Thyroid gland (tissue), 4 donors: ENCODE results near the gene PRODH2. TPM values are rescaled to one million over a fixed set of nuclear protein-coding genes. Genes with fewer than 3 reads are reported as not detected.
"Not testable (repeated sequence)": the region's sequence is repeated elsewhere in the genome, so short reads cannot be mapped to it uniquely, and the experiment has no call there.

Experiments used
- DNase-seq, 2 donors: peaks; one replicate each; pipeline ENCODE4 v3.0.0-alpha.2; 2019
- H3K27ac ChIP-seq, 3 donors: fragments of 200-600 bp; sonication (generic); 1 replicate in 2 of 3; 2 replicates in 1 of 3; pipeline ENCODE4 v1.5.1; 2016 to 2019; ENCODE audit warnings: mild to moderate bottlenecking in 1 of 3, moderate library complexity in 1 of 3
- H3K27me3 ChIP-seq: fragments of 200-600 bp; sonication (generic); one replicate; pipeline ENCODE4 v1.5.1; 2019
- H3K36me3 ChIP-seq, 2 donors: fragments of 200-600 bp; sonication (generic); one replicate each; pipeline ENCODE4 v1.5.1; 2016 to 2019
- H3K4me1 ChIP-seq, 2 donors: fragments of 200-600 bp; sonication (generic); one replicate each; pipeline ENCODE4 v1.5.1; 2017 to 2019
- H3K4me3 ChIP-seq, 3 donors: fragments of 200-600 bp; sonication (generic); replicated peaks in 1 of 3; 1 replicate in 2 of 3; 2 replicates in 1 of 3; pipeline ENCODE4 v1.5.1; 2016; ENCODE audit warnings: mild to moderate bottlenecking in 1 of 3
- H3K9me3 ChIP-seq: fragments of 200-600 bp; sonication (generic); one replicate; pipeline ENCODE4 v1.5.1; 2017
- POLR2A ChIP-seq, 2 donors: fragments of 450-650 bp; IDR thresholded peaks; one replicate each; pipeline ENCODE4 v1.6.1; 2017; ENCODE audit warnings: antibody characterized with exemption in 2 of 2, mild to moderate bottlenecking in 2 of 2, moderate library complexity in 1 of 2
- WGBS, 2 donors: methylation state at CpG; one replicate each; pipeline ENCODE4 v1.1.5; 2017; 5-methylcytosine and 5-hydroxymethylcytosine counted together
- intact Hi-C: fragments of 100-400 bp; cut with DNase I; formaldehyde crosslinking; loops from one replicate; pipeline ENCODE4 v1.15.1; 2023
- total RNA-seq, 4 donors: library from RNA; depleted of rRNA; stranded (reverse); fragments of >200 nt; gene quantifications; one replicate each; pipeline ENCODE4 v1.2.3, GENCODE V29; 2016
- TF ChIP-seq, protein P1 (sequence below), 6 experiments: fragments of 200-600 bp in 3 of 6; fragments of 450-650 bp in 3 of 6; sonication (generic) in 3 of 6; IDR thresholded peaks; one replicate each; pipeline ENCODE4 v1.5.1; 2016 to 2019; ENCODE audit warnings: antibody characterized with exemption in 6 of 6, mild to moderate bottlenecking in 2 of 6, inconsistent platforms in 1 of 6, moderate library complexity in 1 of 6

The PRODH2 gene
- total RNA-seq, 4 donors from 2014 or later, result not detected

GRCh38 chr19:35843676-35844481 lies 31.2 kb upstream of the PRODH2 start:
- Histone ChIP-seq H3K4me1 (peaks cover 10 to 13% of the 10 kb centered on the region in 2 donors), H3K9me3 (no peaks in the 10 kb centered on the region), H3K4me3 (no peak overlapping the region), H3K36me3 (no peaks in the 10 kb centered on the region), H3K27ac (no peak overlapping the region), H3K27me3 (peaks cover 17% of the 10 kb centered on the region)
- WGBS, 2 donors, result 13 to 14% methylated on average over 18 to 30 of the region's 42 CpGs
- intact Hi-C loops, result no loop called here
- DNase-seq, result peak; percentile 16 to 17
- TF ChIP-seq, protein P1, sequence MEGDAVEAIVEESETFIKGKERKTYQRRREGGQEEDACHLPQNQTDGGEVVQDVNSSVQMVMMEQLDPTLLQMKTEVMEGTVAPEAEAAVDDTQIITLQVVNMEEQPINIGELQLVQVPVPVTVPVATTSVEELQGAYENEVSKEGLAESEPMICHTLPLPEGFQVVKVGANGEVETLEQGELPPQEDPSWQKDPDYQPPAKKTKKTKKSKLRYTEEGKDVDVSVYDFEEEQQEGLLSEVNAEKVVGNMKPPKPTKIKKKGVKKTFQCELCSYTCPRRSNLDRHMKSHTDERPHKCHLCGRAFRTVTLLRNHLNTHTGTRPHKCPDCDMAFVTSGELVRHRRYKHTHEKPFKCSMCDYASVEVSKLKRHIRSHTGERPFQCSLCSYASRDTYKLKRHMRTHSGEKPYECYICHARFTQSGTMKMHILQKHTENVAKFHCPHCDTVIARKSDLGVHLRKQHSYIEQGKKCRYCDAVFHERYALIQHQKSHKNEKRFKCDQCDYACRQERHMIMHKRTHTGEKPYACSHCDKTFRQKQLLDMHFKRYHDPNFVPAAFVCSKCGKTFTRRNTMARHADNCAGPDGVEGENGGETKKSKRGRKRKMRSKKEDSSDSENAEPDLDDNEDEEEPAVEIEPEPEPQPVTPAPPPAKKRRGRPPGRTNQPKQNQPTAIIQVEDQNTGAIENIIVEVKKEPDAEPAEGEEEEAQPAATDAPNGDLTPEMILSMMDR (IDR thresholded peaks at IDR 0.05), result no peak
- TF ChIP-seq POLR2A (IDR thresholded peaks at IDR 0.05), result no peak

DNA sequence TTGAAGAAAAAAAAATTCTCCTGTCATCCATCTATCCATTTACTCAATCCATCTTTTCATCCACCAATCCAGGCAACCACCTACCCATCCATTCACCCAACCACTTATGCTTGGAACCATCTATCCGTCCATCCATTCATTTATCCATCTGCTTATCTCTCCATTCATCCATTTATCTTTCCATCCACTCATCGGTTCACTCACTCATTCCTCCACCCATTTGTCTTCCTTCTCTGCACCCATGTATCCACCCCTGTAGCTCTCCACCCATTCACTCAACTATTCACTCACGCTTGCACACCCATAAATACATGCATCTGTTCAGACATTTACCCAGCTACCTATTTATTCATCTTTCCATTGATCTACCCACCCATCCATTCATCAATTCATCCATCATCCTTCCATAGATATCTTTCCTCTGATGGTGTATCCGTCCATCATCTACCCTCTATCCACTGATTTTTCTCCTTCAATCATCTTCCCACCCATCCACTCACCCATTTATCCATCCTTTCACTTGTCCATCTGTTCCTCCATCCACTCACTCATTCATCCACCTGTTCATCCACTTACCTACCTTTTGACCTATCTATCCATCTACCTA lies 30.1 kb upstream of the PRODH2 start:
- H3K36me3 ChIP-seq, result no peaks in the 10 kb centered on the region
- peaks cover 17% of the 10 kb centered on the region for H3K27me3 ChIP-seq
- WGBS, 2 donors, result 85 to 86% methylated on average over 4 of the region's 4 CpGs
- no peaks in the 10 kb centered on the region for H3K9me3 ChIP-seq
- DNase-seq, result no peak
- intact Hi-C loops, result no loop called here
- peaks cover 10 to 13% of the 10 kb centered on the region in 2 donors for H3K4me1 ChIP-seq
- no peak overlapping the region for H3K4me3 ChIP-seq
- no peak overlapping the region for H3K27ac ChIP-seq
- no peak for TF ChIP-seq POLR2A (IDR thresholded peaks at IDR 0.05)
- TF ChIP-seq, protein P1 (IDR thresholded peaks at IDR 0.05), result no peak

DNA sequence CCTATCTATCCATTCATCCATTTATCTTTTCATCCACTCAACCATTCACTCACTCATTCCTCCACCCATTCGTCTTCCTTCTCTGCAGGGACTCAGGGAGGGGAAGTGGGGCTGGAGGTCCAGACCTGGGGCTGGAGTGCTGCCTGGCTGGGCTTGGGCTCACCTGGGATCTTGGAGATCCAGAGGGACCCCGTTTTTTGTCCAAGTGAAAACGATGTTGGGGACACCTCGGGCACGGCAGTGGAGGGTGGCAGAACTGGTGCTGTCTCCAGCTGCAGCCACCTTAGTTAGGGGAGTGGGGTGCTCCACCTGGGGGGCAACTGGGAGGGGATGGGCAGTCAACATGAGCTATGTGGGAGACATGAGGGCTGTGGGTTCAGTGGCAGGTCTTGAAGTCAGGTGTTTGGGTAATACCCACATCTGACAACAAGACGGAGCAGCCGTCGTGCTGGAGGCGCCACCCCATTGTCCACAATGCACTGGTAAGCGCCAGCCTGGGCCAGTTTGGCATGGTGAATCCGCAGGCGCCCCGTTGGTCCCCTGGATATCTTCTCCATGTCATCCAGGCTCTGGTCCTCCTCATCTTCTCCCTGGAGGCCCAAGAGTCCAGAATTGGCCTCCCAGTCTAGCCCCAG lies 29.4 kb upstream of the PRODH2 start:
- peaks cover 10 to 13% of the 10 kb centered on the region in 2 donors for H3K4me1 ChIP-seq
- DNase-seq, result no peak
- H3K4me3 ChIP-seq, result no peak overlapping the region
- no peaks in the 10 kb centered on the region for H3K9me3 ChIP-seq
- no peaks in the 10 kb centered on the region for H3K36me3 ChIP-seq
- 78 to 79% methylated on average over 11 to 13 of the region's 13 CpGs for WGBS, 2 donors
- TF ChIP-seq, protein P1 (IDR thresholded peaks at IDR 0.05), result no peak
- no peak for TF ChIP-seq POLR2A (IDR thresholded peaks at IDR 0.05)
- intact Hi-C loops, result no loop called here
- H3K27ac ChIP-seq, result no peak overlapping the region
- peaks cover 17% of the 10 kb centered on the region for H3K27me3 ChIP-seq

- H3K27ac ChIP-seq, DNase-seq, H3K4me1 ChIP-seq, H3K27me3 ChIP-seq, H3K4me3 ChIP-seq, H3K9me3 ChIP-seq, H3K36me3 ChIP-seq, intact Hi-C loops: not testable (repeated sequence)
- 58 to 61% methylated on average over 11 of the region's 11 CpGs for WGBS, 2 donors
Measured at GRCh38 chr19:35836096-35836495, 23.5 kb upstream of the PRODH2 start.

GRCh38 chr19:35833972-35834371 lies 21.3 kb upstream of the PRODH2 start:
- Histone ChIP-seq H3K36me3 (no peaks in the 10 kb centered on the region), H3K4me3 (no peak overlapping the region), H3K27me3 (no peaks in the 10 kb centered on the region), H3K4me1 (no peaks in the 10 kb centered on the region), H3K9me3 (no peaks in the 10 kb centered on the region), H3K27ac (no peak overlapping the region)
- intact Hi-C loops, result no loop called here
- DNase-seq, result no peak
- TF ChIP-seq, protein P1 (IDR thresholded peaks at IDR 0.05), result no peak
- TF ChIP-seq POLR2A (IDR thresholded peaks at IDR 0.05), result no peak
- WGBS, 2 donors, result 60 to 68% methylated on average over 7 of the region's 7 CpGs
